ENCODE measurements around the gene RAB25.
A peak's percentile ranks its signal among the peaks of the same experiment; 100 is the strongest.

The RAB25 gene

GRCh38 chr1:156104065-156104810, 43.3 kb downstream of the RAB25 start:
- Histone ChIP-seq H3K27me3 (ENCODE audit: insufficient read depth, insufficient read length) (no peaks in the 10 kb centered on the region), H3K36me3 (ENCODE audit: insufficient read depth, insufficient read length, low read length) (peaks cover 33% of the 10 kb centered on the region), H3K9me3 (ENCODE audit: insufficient read depth, low read length) (no peaks in the 10 kb centered on the region), H3K9ac (ENCODE audit: insufficient read length, low read depth) (peak overlapping the region; percentile 61), H3K4me3 (ENCODE audit: insufficient read length, low read depth) (no peak overlapping the region), H3K4me1 (ENCODE audit: insufficient read depth, insufficient read length) (peaks cover 56% of the 10 kb centered on the region)
- DNase-seq (ENCODE audit: low read depth, low spot score): no peak
- TF ChIP-seq ZNF274 (IDR thresholded peaks at IDR 0.05; ENCODE audit: low read depth, low read length): no peak

- no peak for DNase-seq (ENCODE audit: low read depth, low spot score)
- no peaks in the 10 kb centered on the region for H3K27me3 ChIP-seq (ENCODE audit: insufficient read depth, insufficient read length)
- H3K36me3 ChIP-seq (ENCODE audit: insufficient read depth, insufficient read length, low read length): peaks cover 27% of the 10 kb centered on the region
- peak overlapping the region; percentile 70 for H3K9ac ChIP-seq (ENCODE audit: insufficient read length, low read depth)
- no peak for TF ChIP-seq SUZ12 (IDR thresholded peaks at IDR 0.05; ENCODE audit: extremely low read depth, insufficient read depth, insufficient read length)
- TF ChIP-seq YY1 (IDR thresholded peaks at IDR 0.05; ENCODE audit: insufficient read depth, insufficient read length): no peak
- no peak for TF ChIP-seq ZNF274 (IDR thresholded peaks at IDR 0.05; ENCODE audit: low read depth, low read length)
- peaks cover 53% of the 10 kb centered on the region for H3K4me1 ChIP-seq (ENCODE audit: insufficient read depth, insufficient read length)
- no peak overlapping the region for H3K4me3 ChIP-seq (ENCODE audit: insufficient read length, low read depth)
- H3K9me3 ChIP-seq (ENCODE audit: insufficient read depth, low read length): no peaks in the 10 kb centered on the region
Measured at GRCh38 chr1:156104861-156105832, 44.2 kb downstream of the RAB25 start.

- Histone ChIP-seq H3K36me3 (ENCODE audit: insufficient read depth, insufficient read length, low read length) (peaks cover 29% of the 10 kb centered on the region), H3K4me3 (ENCODE audit: insufficient read length, low read depth) (peak overlapping the region; percentile 17), H3K9me3 (ENCODE audit: insufficient read depth, low read length) (no peaks in the 10 kb centered on the region), H3K4me1 (ENCODE audit: insufficient read depth, insufficient read length) (peaks cover 47% of the 10 kb centered on the region), H3K27me3 (ENCODE audit: insufficient read depth, insufficient read length) (no peaks in the 10 kb centered on the region), H3K9ac (ENCODE audit: insufficient read length, low read depth) (peak overlapping the region; percentile 82)
- DNase-seq (ENCODE audit: low read depth, low spot score): no peak
- TF ChIP-seq SUZ12 (IDR thresholded peaks at IDR 0.05; ENCODE audit: extremely low read depth, insufficient read depth, insufficient read length) (no peak), YY1 (IDR thresholded peaks at IDR 0.05; ENCODE audit: insufficient read depth, insufficient read length) (no peak), ZNF274 (IDR thresholded peaks at IDR 0.05; ENCODE audit: low read depth, low read length) (no peak)
Measured at GRCh38 chr1:156106624-156107488, 45.9 kb downstream of the RAB25 start.

GRCh38 chr1:156108057-156108456, 47.1 kb downstream of the RAB25 start:
- Histone ChIP-seq H3K27me3 (ENCODE audit: insufficient read depth, insufficient read length) (no peaks in the 10 kb centered on the region), H3K4me3 (ENCODE audit: insufficient read length, low read depth) (no peak overlapping the region), H3K4me1 (ENCODE audit: insufficient read depth, insufficient read length) (peaks cover 50% of the 10 kb centered on the region), H3K36me3 (ENCODE audit: insufficient read depth, insufficient read length, low read length) (peaks cover 18% of the 10 kb centered on the region), H3K9ac (ENCODE audit: insufficient read length, low read depth) (no peak overlapping the region), H3K9me3 (ENCODE audit: insufficient read depth, low read length) (no peaks in the 10 kb centered on the region)
- no peak for DNase-seq (ENCODE audit: low read depth, low spot score)
- no peak for TF ChIP-seq YY1 (IDR thresholded peaks at IDR 0.05; ENCODE audit: insufficient read depth, insufficient read length)

- H3K4me1 ChIP-seq (ENCODE audit: insufficient read depth, insufficient read length): peaks cover 44% of the 10 kb centered on the region
- H3K27me3 ChIP-seq (ENCODE audit: insufficient read depth, insufficient read length): no peaks in the 10 kb centered on the region
- peaks cover 18% of the 10 kb centered on the region for H3K36me3 ChIP-seq (ENCODE audit: insufficient read depth, insufficient read length, low read length)
- H3K9me3 ChIP-seq (ENCODE audit: insufficient read depth, low read length): no peaks in the 10 kb centered on the region
- no peak overlapping the region for H3K4me3 ChIP-seq (ENCODE audit: insufficient read length, low read depth)
- TF ChIP-seq SUZ12 (IDR thresholded peaks at IDR 0.05; ENCODE audit: extremely low read depth, insufficient read depth, insufficient read length) (no peak), ZNF274 (IDR thresholded peaks at IDR 0.05; ENCODE audit: low read depth, low read length) (no peak), YY1 (IDR thresholded peaks at IDR 0.05; ENCODE audit: insufficient read depth, insufficient read length) (no peak)
- DNase-seq (ENCODE audit: low read depth, low spot score): no peak
- no peak overlapping the region for H3K9ac ChIP-seq (ENCODE audit: insufficient read length, low read depth)
Measured at GRCh38 chr1:156108664-156109241, 47.8 kb downstream of the RAB25 start.

- TF ChIP-seq YY1 (IDR thresholded peaks at IDR 0.05; ENCODE audit: insufficient read depth, insufficient read length) (no peak), ZNF274 (IDR thresholded peaks at IDR 0.05; ENCODE audit: low read depth, low read length) (no peak), SUZ12 (IDR thresholded peaks at IDR 0.05; ENCODE audit: extremely low read depth, insufficient read depth, insufficient read length) (no peak)
- H3K27me3 ChIP-seq (ENCODE audit: insufficient read depth, insufficient read length): no peaks in the 10 kb centered on the region
- DNase-seq (ENCODE audit: low read depth, low spot score): no peak
- H3K4me1 ChIP-seq (ENCODE audit: insufficient read depth, insufficient read length): peaks cover 35% of the 10 kb centered on the region
- no peaks in the 10 kb centered on the region for H3K9me3 ChIP-seq (ENCODE audit: insufficient read depth, low read length)
- no peak overlapping the region for H3K4me3 ChIP-seq (ENCODE audit: insufficient read length, low read depth)
- peaks cover 17% of the 10 kb centered on the region for H3K36me3 ChIP-seq (ENCODE audit: insufficient read depth, insufficient read length, low read length)
- H3K9ac ChIP-seq (ENCODE audit: insufficient read length, low read depth): no peak overlapping the region
Measured at GRCh38 chr1:156110252-156110651, 49.3 kb downstream of the RAB25 start.
